Natural killer cell treated with Interleukin-12 subunit alpha and Interleukin-12 subunit beta and Interleukin-15 and Interleukin-18, amount 100 ng/mL, for 72 hours (primary cell): ENCODE results near the gene IFNGR2. TPM values are rescaled to one million over a fixed set of nuclear protein-coding genes. Genes with fewer than 3 reads are reported as not detected.
"Not testable (repeated sequence)": the region's sequence is repeated elsewhere in the genome, so short reads cannot be mapped to it uniquely, and the experiment has no call there.

ENCODE experiments used
- ATAC-seq, 2 donors: fragments of 150-1000 bp; cut with Tn5 transposase in 1 of 2; sonication (Bioruptor Pico), chemical (Tn5 transposase) in 1 of 2; 2 replicates each; pipeline ENCODE4 v1.10.0; 2021
- DNase-seq: peaks from one replicate; pipeline ENCODE4 v3.0.0; 2022; ENCODE audit warnings: low spot score
- H3K27ac Mint-ChIP-seq, 2 donors: 1 replicate in 1 of 2; 2 replicates in 1 of 2; pipeline ENCODE4 v1.8.0; 2022; ENCODE audit warnings: mixed read lengths in 2 of 2, mild to moderate bottlenecking in 1 of 2, moderate library complexity in 1 of 2
- H3K27me3 Mint-ChIP-seq, 2 donors: 1 replicate in 1 of 2; 2 replicates in 1 of 2; pipeline ENCODE4 v1.8.0; 2022; ENCODE audit warnings: mixed read lengths in 2 of 2
- H3K36me3 Mint-ChIP-seq: one replicate; pipeline ENCODE4 v1.8.0; 2022; ENCODE audit warnings: mixed read lengths
- H3K4me1 Mint-ChIP-seq, 2 donors: 1 replicate in 1 of 2; 2 replicates in 1 of 2; pipeline ENCODE4 v1.8.0; 2022; ENCODE audit warnings: low read depth in 2 of 2, mixed read lengths in 2 of 2, mild to moderate bottlenecking in 1 of 2
- H3K4me3 Mint-ChIP-seq: one replicate; pipeline ENCODE4 v1.8.0; 2022; ENCODE audit warnings: mixed read lengths
- H3K9me3 Mint-ChIP-seq: 2 replicates; pipeline ENCODE4 v1.8.0; 2022; ENCODE audit warnings: mixed read lengths
- total RNA-seq, 2 donors: library from RNA; stranded (reverse); gene quantifications; one replicate each; pipeline ENCODE4 v1.2.3, GENCODE V29; 2022

IFNGR2 gene
- total RNA-seq, 2 donors from 2014 or later: 1.6 TPM; not detected in 1

DNA sequence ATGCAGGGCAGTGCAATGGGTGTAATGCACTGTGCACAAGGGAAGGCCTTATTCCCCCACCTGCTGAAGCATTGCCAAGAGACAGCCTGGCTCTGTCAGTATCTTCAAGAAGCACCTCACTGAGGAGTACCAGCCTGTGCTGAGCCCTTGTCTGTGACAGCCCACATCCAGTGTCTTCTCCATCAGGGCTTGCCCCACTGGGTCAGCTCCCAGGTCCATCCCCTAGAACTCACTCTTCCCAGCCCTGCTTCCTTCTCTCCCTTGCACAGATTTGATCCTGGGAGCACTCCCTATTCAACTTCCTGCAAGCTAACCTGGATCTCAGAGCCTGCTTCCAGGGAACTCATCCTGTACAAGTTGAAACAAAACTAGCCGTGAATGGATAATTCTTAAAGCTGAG, 33.6 kb upstream of the IFNGR2 start:
- Mint-ChIP-seq H3K27me3 (peaks cover 36 to 51% of the 10 kb centered on the region in 2 donors), H3K36me3 (peaks cover 22% of the 10 kb centered on the region), H3K27ac (no peak overlapping the region), H3K4me1 (no peaks in the 10 kb centered on the region), H3K9me3 (peaks cover 10% of the 10 kb centered on the region), H3K4me3 (no peak overlapping the region)
- no peak for ATAC-seq
- DNase-seq: peak; percentile 51

GRCh38 chr21:33370305-33370704, 32.9 kb upstream of the IFNGR2 start:
- Mint-ChIP-seq H3K27ac (no peak overlapping the region), H3K27me3 (peaks cover 39 to 55% of the 10 kb centered on the region in 2 donors), H3K4me3 (no peak overlapping the region), H3K4me1 (peaks cover 4% of the 10 kb centered on the region in 2 donors), H3K9me3 (peaks cover 10% of the 10 kb centered on the region), H3K36me3 (peaks cover 22% of the 10 kb centered on the region)
- DNase-seq (peak; percentile 45), ATAC-seq (no peak)

DNA sequence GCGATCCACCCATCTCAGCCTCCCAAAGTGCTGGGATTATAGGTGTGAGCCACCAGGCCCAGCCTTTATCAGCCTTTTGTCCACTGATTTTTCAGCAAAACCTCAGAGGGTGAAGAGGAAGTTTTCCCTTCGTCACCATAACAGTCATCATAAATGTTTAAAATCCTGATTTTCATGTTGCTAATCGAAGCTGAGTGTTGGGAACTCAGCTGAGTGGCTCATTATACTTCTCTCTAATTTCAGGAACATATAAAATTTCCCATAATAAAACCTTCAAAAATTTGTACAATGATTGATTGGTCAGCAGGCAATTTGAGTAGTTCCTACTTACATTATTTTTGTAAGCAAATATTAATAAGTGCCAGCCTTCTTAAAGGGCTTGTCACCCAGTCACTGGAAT, 31.8 kb upstream of the IFNGR2 start:
- Mint-ChIP-seq H3K27me3 (peaks cover 43 to 54% of the 10 kb centered on the region in 2 donors), H3K4me3 (no peak overlapping the region), H3K4me1 (peaks cover 6 to 7% of the 10 kb centered on the region in 2 donors), H3K27ac (no peak overlapping the region), H3K36me3 (peaks cover 17% of the 10 kb centered on the region), H3K9me3 (peaks cover 9% of the 10 kb centered on the region)
- DNase-seq (no peak), ATAC-seq (no peak)

DNA sequence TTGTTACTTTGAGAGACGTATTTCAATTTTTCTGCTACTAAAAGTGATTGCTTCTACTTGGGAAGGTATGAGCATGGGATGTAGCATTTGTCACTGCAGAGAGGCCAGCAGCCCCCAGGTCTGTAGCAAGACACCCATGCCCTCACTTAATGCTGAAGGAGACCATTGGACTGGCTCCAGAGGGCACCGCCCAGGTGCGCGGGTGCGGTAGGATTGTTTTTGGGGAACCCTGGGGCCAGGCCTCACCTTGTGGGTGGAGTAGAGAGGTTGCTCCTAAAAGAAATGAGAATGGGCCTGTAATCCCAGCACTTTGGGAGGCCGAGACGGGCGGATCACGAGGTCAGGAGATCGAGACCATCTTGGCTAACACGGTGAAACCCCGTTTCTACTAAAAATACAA, 30.6 kb upstream of the IFNGR2 start:
- H3K4me3 Mint-ChIP-seq: no peak overlapping the region
- peaks cover 44 to 54% of the 10 kb centered on the region in 2 donors for H3K27me3 Mint-ChIP-seq
- peaks cover 14% of the 10 kb centered on the region for H3K36me3 Mint-ChIP-seq
- peaks cover 7 to 9% of the 10 kb centered on the region in 2 donors for H3K4me1 Mint-ChIP-seq
- DNase-seq (peak; percentile 39), ATAC-seq (no peak)
- no peak overlapping the region for H3K27ac Mint-ChIP-seq
- peaks cover under 1% of the 10 kb centered on the region for H3K9me3 Mint-ChIP-seq

DNA sequence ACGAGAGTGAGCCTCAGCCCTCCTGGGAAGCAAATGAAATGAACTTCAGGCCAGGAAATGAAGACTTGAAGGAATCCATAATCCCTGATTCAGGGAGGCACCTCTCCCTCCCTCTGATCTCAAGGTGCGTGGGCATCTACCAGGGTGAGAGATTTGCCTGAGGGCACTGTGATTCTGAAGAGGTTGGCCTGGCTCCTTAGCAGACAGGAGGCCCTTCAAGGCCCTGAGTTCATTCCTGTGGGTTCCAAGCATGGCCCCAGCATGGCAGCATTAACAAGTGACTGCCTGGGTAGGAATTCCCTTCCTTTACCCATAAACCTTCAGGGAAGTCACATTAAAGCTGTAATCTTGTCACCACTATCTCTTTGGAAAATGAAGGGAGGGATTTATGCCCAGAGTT, 29.8 kb upstream of the IFNGR2 start:
- H3K36me3 Mint-ChIP-seq: peaks cover 7% of the 10 kb centered on the region
- DNase-seq: peak; percentile 18
- no peaks in the 10 kb centered on the region for H3K9me3 Mint-ChIP-seq
- no peak overlapping the region for H3K27ac Mint-ChIP-seq
- H3K27me3 Mint-ChIP-seq: peaks cover 45 to 53% of the 10 kb centered on the region in 2 donors
- H3K4me1 Mint-ChIP-seq: peaks cover 7 to 9% of the 10 kb centered on the region in 2 donors
- H3K4me3 Mint-ChIP-seq: no peak overlapping the region
- ATAC-seq: no peak

DNA sequence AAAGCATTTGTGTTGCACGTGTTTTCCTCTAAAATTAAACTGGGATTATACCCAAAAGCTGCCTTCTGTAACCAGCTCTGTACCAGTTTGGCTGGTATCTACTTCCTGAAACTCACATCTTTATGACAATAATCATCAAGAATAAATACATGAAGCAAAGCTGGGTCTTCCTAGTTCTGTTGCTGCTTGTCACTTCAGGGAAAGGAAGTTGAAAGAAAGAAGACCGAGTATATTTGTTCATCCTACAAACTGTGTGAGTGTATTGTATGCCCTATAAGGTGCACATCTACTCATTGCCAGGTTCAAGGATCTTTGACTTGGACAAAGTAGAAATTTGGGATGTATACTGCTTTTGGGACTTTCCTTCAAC, 29.1 kb upstream of the IFNGR2 start:
- ATAC-seq: no peak
- no peak for DNase-seq
- no peaks in the 10 kb centered on the region for H3K9me3 Mint-ChIP-seq
- H3K27ac Mint-ChIP-seq: no peak overlapping the region
- H3K4me1 Mint-ChIP-seq: peaks cover 7 to 9% of the 10 kb centered on the region in 2 donors
- no peak overlapping the region for H3K4me3 Mint-ChIP-seq
- peaks cover 4% of the 10 kb centered on the region for H3K36me3 Mint-ChIP-seq
- peaks cover 48 to 59% of the 10 kb centered on the region in 2 donors for H3K27me3 Mint-ChIP-seq

GRCh38 chr21:33374450-33375096, 28.6 kb upstream of the IFNGR2 start:
- Mint-ChIP-seq H3K36me3 (peaks cover 4% of the 10 kb centered on the region), H3K9me3 (no peaks in the 10 kb centered on the region), H3K4me3 (no peak overlapping the region), H3K27me3 (peaks cover 48 to 59% of the 10 kb centered on the region in 2 donors), H3K4me1 (peaks cover 7 to 9% of the 10 kb centered on the region in 2 donors), H3K27ac (no peak overlapping the region)
- DNase-seq: peak; percentile 58
- no peak for ATAC-seq

GRCh38 chr21:33375101-33375644, 28.0 kb upstream of the IFNGR2 start:
- DNase-seq (peak; percentile 51), ATAC-seq (no peak)
- Mint-ChIP-seq H3K4me3 (peak overlapping the region; percentile 16), H3K36me3 (peaks cover 4% of the 10 kb centered on the region), H3K27me3 (peaks cover 43 to 54% of the 10 kb centered on the region in 2 donors), H3K27ac (no peak overlapping the region), H3K9me3 (no peaks in the 10 kb centered on the region), H3K4me1 (peaks cover 10 to 12% of the 10 kb centered on the region in 2 donors)

DNA sequence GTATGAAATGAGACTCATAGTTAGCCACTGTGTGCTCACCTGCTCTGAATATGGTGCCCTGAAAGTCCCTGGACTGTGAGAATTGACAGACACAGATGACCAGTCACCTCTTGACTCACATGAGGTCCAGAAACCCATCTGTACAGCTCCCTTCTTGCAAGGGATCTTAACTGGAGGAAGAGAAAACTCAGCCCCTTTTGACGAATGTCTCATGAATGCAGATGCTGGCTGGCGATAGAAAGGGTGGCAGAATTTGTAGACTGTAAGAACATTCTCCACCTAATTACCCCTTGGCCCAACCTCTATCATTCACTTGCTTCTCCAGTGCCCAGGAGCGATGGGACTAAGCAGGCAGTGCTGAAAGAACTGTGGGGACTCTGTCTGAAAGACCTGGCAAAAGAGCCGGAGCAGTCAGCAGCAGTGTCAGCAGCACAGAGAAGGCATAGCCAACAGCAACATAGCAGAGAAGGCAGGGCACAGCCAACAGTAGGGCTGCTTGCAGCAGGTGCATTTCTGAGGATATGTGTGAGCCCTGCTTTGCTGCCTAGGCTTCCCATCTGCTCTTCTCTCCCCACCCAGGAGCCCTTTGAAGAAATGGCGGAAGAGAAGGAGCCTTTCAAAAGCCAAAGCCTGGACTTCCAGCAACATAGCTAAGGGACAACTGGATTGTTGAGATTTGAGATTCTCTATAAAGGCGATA, 25.8 kb upstream of the IFNGR2 start:
- Mint-ChIP-seq H3K4me3 (no peak overlapping the region), H3K27ac (no peak overlapping the region), H3K9me3 (no peaks in the 10 kb centered on the region), H3K36me3 (peaks cover 4% of the 10 kb centered on the region), H3K27me3 (peaks cover 35 to 53% of the 10 kb centered on the region in 2 donors), H3K4me1 (peaks cover 22 to 32% of the 10 kb centered on the region in 2 donors)
- DNase-seq (peak; percentile 23), ATAC-seq (no peak)

GRCh38 chr21:33378081-33378480, 25.1 kb upstream of the IFNGR2 start:
- Mint-ChIP-seq H3K27me3 (peaks cover 32 to 56% of the 10 kb centered on the region in 2 donors), H3K4me3 (no peak overlapping the region), H3K27ac (peak overlapping the region in 1 of 2 donors; percentile 31), H3K9me3 (no peaks in the 10 kb centered on the region), H3K36me3 (peaks cover 4% of the 10 kb centered on the region), H3K4me1 (peaks cover 29 to 39% of the 10 kb centered on the region in 2 donors)
- DNase-seq: peak; percentile 56
- no peak for ATAC-seq

- H3K27ac Mint-ChIP-seq: peak overlapping the region; percentile 29 to 70
Observed at GRCh38 chr21:33379934-33380333, 23.3 kb upstream of the IFNGR2 start.

GRCh38 chr21:33380483-33380998, 22.7 kb upstream of the IFNGR2 start:
- peak overlapping the region; percentile 39 for H3K4me3 Mint-ChIP-seq
- ATAC-seq (peak; percentile 83 to 85), DNase-seq (peak; percentile 88)
- peaks cover 43 to 56% of the 10 kb centered on the region in 2 donors for H3K4me1 Mint-ChIP-seq
- H3K27ac Mint-ChIP-seq: peak overlapping the region; percentile 29 to 70
- H3K36me3 Mint-ChIP-seq: peaks cover 4% of the 10 kb centered on the region
- H3K27me3 Mint-ChIP-seq: peaks cover 26 to 49% of the 10 kb centered on the region in 2 donors
- H3K9me3 Mint-ChIP-seq: no peaks in the 10 kb centered on the region

More at GRCh38 chr21:33379934-33380333, 23.3 kb upstream of the IFNGR2 start:
- not testable (repeated sequence) for ATAC-seq, H3K9me3 Mint-ChIP-seq, H3K36me3 Mint-ChIP-seq
- H3K4me1 Mint-ChIP-seq: peaks cover 43 to 55% of the 10 kb centered on the region in 2 donors
- H3K4me3 Mint-ChIP-seq: peak overlapping the region; percentile 39
- DNase-seq: peak; percentile 44
- H3K27me3 Mint-ChIP-seq: peaks cover 29 to 49% of the 10 kb centered on the region in 2 donors

DNA sequence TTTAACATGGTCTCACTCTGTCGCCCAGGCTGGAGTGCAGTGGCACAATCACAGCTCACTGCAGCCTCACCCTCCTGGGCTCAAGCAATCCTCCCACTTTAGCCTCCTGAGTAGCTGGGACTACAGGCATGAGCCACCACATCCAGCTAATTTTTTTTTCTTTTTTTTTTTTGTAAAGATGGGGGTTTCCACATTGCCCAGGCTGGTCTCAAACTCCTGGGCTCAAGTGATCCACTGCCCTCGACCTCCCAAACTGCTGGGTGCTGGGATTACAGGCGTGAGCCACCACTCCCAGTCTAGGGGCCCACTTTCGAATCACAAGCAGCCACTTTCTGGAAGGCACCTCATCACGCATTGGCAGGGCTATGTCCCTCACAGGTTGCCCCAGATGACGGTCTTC, 21.8 kb upstream of the IFNGR2 start:
- not testable (repeated sequence) for ATAC-seq, H3K4me3 Mint-ChIP-seq, H3K36me3 Mint-ChIP-seq, H3K9me3 Mint-ChIP-seq, DNase-seq
- peaks cover 27 to 48% of the 10 kb centered on the region in 2 donors for H3K27me3 Mint-ChIP-seq
- peaks cover 45 to 58% of the 10 kb centered on the region in 2 donors for H3K4me1 Mint-ChIP-seq
- H3K27ac Mint-ChIP-seq: peak overlapping the region; percentile 66 to 70
